HG03558 (cell line): ENCODE data around the gene DDX24.
"Not testable (repeated sequence)": the region's sequence is repeated elsewhere in the genome, so short reads cannot be mapped to it uniquely, and the experiment has no call there.

Experiments used
- ATAC-seq: cut with Tn5 transposase; IDR thresholded peaks from one replicate; pipeline ENCODE4 v1.9.1; 2021; ENCODE audit warnings: moderate number of reproducible peaks; ENCODE audit not compliant: unreplicated experiment; ENCODE audit errors: extremely low read depth

The DDX24 gene

GRCh38 chr14:94089479-94089878 lies 8.5 kb upstream of the DDX24 start:
- ATAC-seq: no peak

DNA sequence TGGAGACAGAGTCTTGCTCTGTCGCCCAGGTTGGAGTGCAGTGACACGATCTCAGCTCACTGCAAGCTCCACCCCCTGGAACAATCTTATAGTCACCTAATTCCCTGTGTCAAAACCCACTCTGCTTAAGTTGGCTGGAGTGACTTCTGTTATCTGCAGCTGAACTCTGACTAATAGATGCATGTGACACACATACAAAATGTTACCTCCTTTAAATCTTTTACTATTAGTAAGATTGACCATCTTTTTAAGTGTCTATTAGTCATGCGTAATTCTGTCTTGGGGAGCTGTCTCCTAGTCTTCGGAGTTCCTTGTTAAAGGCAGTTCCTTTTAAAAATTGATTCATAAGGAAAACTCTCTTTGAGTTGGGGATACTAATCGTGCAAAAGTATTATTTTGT lies 7.5 kb upstream of the DDX24 start:
- ATAC-seq: no peak

GRCh38 chr14:94087891-94088290 lies 6.9 kb upstream of the DDX24 start:
- ATAC-seq: no peak

DNA sequence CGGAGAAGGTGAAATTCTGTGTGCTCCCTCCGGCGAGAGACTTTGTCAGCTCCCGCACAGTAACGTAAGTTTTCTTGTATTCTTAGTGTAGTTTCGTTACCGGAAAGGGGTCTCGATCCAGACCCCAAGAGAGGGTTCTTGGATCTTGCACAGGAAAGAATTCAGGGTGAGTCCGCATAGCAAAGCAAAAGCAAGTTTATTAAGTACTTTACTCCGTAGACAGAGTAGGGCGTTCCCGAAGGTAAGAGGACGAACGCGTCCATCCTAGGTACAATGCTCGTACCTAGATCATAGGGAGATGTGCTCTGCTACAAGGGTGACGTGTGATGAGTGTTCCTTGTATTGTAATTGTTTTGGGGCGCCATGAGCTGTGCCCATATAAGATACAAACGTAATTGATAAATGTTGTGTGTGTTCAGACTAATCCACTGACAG lies 401 bp upstream of the DDX24 start:
- ATAC-seq: peak; percentile 14

GRCh38 chr14:94079891-94080620 lies 946 bp downstream of the DDX24 start:
- no peak for ATAC-seq

- no peak for ATAC-seq
Observed at GRCh38 chr14:94077823-94078222, 3.2 kb downstream of the DDX24 start.

- no peak for ATAC-seq
Observed at GRCh38 chr14:94077111-94077821, 3.7 kb downstream of the DDX24 start.

GRCh38 chr14:94075008-94075407 lies 6.0 kb downstream of the DDX24 start:
- no peak for ATAC-seq

- ATAC-seq: no peak
Observed at GRCh38 chr14:94074534-94074933, 6.5 kb downstream of the DDX24 start.

DNA sequence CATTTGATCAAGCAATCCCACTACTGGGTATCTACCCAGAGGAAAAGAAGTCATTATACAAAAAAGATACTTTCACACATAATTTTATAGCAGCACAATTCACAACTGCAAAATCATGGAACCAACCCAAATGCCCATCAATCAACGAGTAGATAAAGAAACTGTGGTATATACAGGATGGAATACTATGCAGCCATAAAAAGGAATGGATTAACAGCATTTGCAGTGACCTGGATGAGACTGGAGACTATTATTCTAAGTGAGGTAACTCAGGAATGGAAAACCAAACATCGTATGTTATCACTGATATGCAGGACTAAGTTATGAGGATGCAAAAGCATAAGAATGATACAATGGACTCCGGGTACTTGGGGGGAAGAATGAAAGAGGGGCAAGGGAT lies 8.9 kb downstream of the DDX24 start:
- not testable (repeated sequence) for ATAC-seq

DNA sequence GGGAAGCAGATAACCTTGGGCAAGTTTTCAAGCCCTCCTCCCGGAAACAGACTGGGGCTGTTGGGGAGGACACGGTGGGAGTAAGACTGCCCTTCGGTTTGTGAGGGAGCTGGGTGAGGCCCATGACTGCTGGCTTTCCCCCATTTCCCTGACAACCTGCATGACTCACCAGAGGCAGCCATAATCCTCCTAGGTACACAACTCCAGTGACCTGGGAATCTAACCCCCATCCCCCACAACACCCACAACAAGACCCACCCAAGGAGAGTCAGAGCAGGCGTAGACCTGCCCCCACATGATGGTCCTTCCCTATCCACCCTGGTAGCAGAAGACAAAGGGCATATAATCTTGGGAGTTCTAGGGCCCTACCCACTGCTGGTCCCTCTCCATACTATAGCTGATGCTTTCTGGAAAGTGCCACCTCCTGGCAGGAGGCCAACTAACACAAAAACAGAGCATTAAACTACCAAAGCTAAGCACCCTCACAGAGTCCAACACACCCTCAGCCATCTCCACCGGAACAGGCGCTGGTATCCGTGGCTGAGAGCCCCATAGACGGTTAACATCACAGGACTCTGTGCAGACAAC lies 14.8 kb downstream of the DDX24 start:
- no peak for ATAC-seq

GRCh38 chr14:94062344-94062940 lies 18.6 kb downstream of the DDX24 start:
- no peak for ATAC-seq

- no peak for ATAC-seq
Observed at GRCh38 chr14:94059998-94060397, 21.0 kb downstream of the DDX24 start.

DNA sequence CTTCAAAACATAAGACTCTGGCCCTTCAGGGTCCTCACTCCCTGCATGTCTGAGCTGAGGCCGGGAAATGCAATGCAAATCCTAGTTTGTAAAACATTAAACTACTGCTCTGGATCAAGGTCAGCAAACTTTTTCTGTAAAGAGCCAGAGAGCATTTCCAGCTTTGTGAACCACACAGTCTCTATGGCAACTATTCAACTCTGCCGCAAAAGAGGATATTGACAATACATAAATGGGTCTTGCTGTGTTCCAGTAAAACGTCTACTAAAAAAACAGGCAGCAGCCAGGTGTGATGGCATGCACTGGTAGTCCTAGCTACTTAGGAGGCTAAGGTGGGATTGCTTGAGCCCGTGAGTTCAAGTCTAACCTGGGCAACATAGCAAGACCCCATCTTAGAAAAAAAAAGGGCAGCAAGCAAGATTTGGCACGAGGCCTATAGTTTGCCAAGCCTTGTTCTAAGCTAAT lies 22.3 kb downstream of the DDX24 start:
- ATAC-seq: no peak

GRCh38 chr14:94058128-94058673 lies 22.8 kb downstream of the DDX24 start:
- ATAC-seq: no peak

GRCh38 chr14:94056579-94057308 lies 24.3 kb downstream of the DDX24 start:
- ATAC-seq: peak; percentile 72

GRCh38 chr14:94054936-94055335 lies 26.1 kb downstream of the DDX24 start:
- no peak for ATAC-seq

DNA sequence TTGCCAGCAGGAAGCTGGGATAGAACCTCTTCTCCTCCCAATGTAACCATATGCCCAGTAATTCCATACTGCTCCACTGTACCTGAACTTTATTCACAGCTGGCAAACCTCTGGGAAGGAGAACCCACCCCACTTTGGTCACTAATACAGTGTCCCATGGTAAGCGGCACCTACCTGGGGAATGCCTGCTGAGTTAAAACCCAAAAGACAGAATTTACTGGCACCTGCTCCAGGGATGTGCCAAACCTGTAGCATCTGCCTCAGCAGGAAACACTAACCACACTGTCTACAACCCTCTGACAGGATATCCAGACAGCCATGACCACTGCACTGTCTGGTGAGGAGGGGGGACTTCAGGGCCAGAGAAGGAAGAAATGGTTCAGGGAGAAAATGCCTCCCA lies 26.6 kb downstream of the DDX24 start:
- no peak for ATAC-seq

GRCh38 chr14:94052662-94053061 lies 28.3 kb downstream of the DDX24 start:
- ATAC-seq: no peak

DNA sequence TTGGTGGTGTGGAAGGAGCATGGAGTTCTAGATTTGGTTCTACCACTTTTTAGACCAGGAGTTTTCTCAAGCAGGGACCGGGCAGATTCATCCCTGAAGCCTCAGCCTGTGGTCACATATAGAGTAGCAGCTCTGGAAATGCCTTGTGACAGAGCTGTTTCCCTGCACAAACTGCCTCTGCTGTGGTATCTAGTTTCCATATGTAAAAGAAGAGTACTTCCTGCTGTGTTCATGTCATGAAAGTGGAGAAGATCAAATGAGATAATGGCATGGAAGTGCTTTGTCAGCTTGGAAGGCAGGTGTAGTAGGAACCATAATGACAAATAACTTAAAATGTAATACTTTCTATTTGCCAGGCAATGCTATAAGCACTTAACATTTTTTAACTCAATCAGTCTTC lies 28.8 kb downstream of the DDX24 start:
- no peak for ATAC-seq
